HCT116 (cell line): Measurements from ENCODE around the gene FMOD. TPM values are rescaled to one million over a fixed set of nuclear protein-coding genes. Genes with fewer than 3 reads are reported as not detected.

Experiments
- ATAC-seq: fragments of 200-7000 bp; cut with Tn5 transposase; 2 replicates; pipeline ENCODE4 v1.9.1; 2020; ENCODE audit warnings: mild to moderate bottlenecking, moderate library complexity
- BruUV-seq: library from RNA; stranded (reverse); fragments of 400-500 nt; replicated peaks from 2 replicates; lab custom pipeline; 2021; lab: Mats Ljungman, UMichigan
- CTCF ChIA-PET: fragments of 300-600 bp; sonication (Branson Sonifier 250); formaldehyde crosslinking; loops from one replicate; lab custom pipeline; 2021; ENCODE audit warnings: antibody characterized with exemption; lab: Charles Lee
- POLR2A ChIA-PET: fragments of 300-600, 350-600 bp; sonication (Branson Sonifier 250); formaldehyde crosslinking; loops from one replicate; lab custom pipeline; 2021; ENCODE audit warnings: antibody characterized with exemption; lab: Charles Lee
- RAD21 ChIA-PET, 2 experiments: fragments of 300-600 bp; sonication (Branson Sonifier 250); formaldehyde crosslinking; loops; one replicate each; lab custom pipeline; 2023; ENCODE audit warnings: low total read pairs in 2 of 2; ENCODE audit not compliant: uncharacterized antibody in 2 of 2, unreplicated experiment in 2 of 2, low non-redundant PET in 1 of 2; lab: Charles Lee
- DNase-seq: peaks from one replicate; pipeline ENCODE4 v3.0.0-alpha.2; 2010; ENCODE audit warnings: low read depth, low spot score
- H2AFZ ChIP-seq: fragments of 200-600 bp; shearing (Covaris generic), sonication (generic); 2 replicates; pipeline ENCODE4 v1.6.1; 2017; ENCODE audit warnings: low read depth, mixed run types, mixed read lengths, antibody characterized with exemption, low read length; ENCODE audit not compliant: poor library complexity, severe bottlenecking
- H3K27ac ChIP-seq: 2 replicates; pipeline ENCODE4 v1.5.1; 2012; ENCODE audit warnings: low read depth, low read length
- H3K27me3 ChIP-seq: fragments of 200-600 bp; sonication (generic); 2 replicates; pipeline ENCODE4 v1.6.1; 2016; ENCODE audit warnings: mixed run types, low read length, mixed read lengths; ENCODE audit not compliant: insufficient read depth
- H3K36me3 ChIP-seq, 2 experiments: fragments of 200-500 bp in 1 of 2; fragments of 200-600 bp in 1 of 2; sonication (Bioruptor generic) in 1 of 2; sonication (generic) in 1 of 2; 2 replicates each; pipeline versions ENCODE4 v1.5.1 to v1.6.1; 2014 to 2016; ENCODE audit warnings: low read length in 2 of 2, inconsistent platforms in 1 of 2, mixed read lengths in 1 of 2, mixed run types in 1 of 2; ENCODE audit not compliant: insufficient read depth in 2 of 2, control insufficient read depth in 1 of 2
- H3K4me1 ChIP-seq, 2 experiments: fragments of 200-600 bp in 1 of 2; sonication (generic) in 1 of 2; 2 replicates each; pipeline versions ENCODE4 v1.5.1 to v1.6.1; 2012 to 2017; ENCODE audit warnings: low read length in 2 of 2, inconsistent platforms in 1 of 2, mild to moderate bottlenecking in 1 of 2, mixed read lengths in 1 of 2, mixed run types in 1 of 2, moderate library complexity in 1 of 2; ENCODE audit not compliant: insufficient read depth in 2 of 2, control insufficient read depth in 1 of 2
- H3K4me2 ChIP-seq: fragments of 200-600 bp; sonication (generic); 2 replicates; pipeline ENCODE4 v1.6.1; 2017; ENCODE audit warnings: mixed run types, low read length, mixed read lengths
- H3K4me3 ChIP-seq, 2 experiments: fragments of 200-600 bp in 1 of 2; sonication (generic) in 1 of 2; replicated peaks in 1 of 2; 2 replicates each; pipeline ENCODE4 v1.5.1; 2011 to 2016; ENCODE audit warnings: low read length in 2 of 2, control low read depth in 1 of 2, low read depth in 1 of 2, mild to moderate bottlenecking in 1 of 2, mixed read lengths in 1 of 2, mixed run types in 1 of 2
- H3K79me2 ChIP-seq: fragments of 200-600 bp; sonication (generic); 2 replicates; pipeline ENCODE4 v1.6.1; 2017; ENCODE audit warnings: mild to moderate bottlenecking, mixed run types, low read length, moderate library complexity, mixed read lengths; ENCODE audit not compliant: insufficient read depth
- H3K9ac ChIP-seq: fragments of 200-600 bp; sonication (generic); 2 replicates; pipeline ENCODE4 v1.6.1; 2016; ENCODE audit warnings: low read length, mixed read lengths
- H3K9me2 ChIP-seq: fragments of 200-600 bp; sonication (generic), shearing (Covaris generic); 2 replicates; pipeline ENCODE4 v1.6.1; 2017; ENCODE audit warnings: mixed run types, mild to moderate bottlenecking, moderate library complexity; ENCODE audit not compliant: insufficient read depth
- H3K9me3 ChIP-seq, 2 experiments: fragments of 200-500 bp in 1 of 2; fragments of 200-600 bp in 1 of 2; sonication (Bioruptor generic) in 1 of 2; sonication (generic) in 1 of 2; 2 replicates each; pipeline ENCODE4 v1.6.1; 2014 to 2017; ENCODE audit warnings: low read length in 2 of 2, mixed read lengths in 2 of 2, inconsistent platforms in 1 of 2, low read depth in 1 of 2, mild to moderate bottlenecking in 1 of 2, mixed run types in 1 of 2, moderate library complexity in 1 of 2; ENCODE audit not compliant: control insufficient read depth in 1 of 2, insufficient read depth in 1 of 2
- H4K20me1 ChIP-seq: fragments of 200-600 bp; sonication (generic), shearing (Covaris generic); 2 replicates; pipeline ENCODE4 v1.6.1; 2017; ENCODE audit warnings: mixed run types, mild to moderate bottlenecking, moderate library complexity; ENCODE audit not compliant: insufficient read depth
- ATF3 ChIP-seq: IDR thresholded peaks from 2 replicates; pipeline ENCODE4 v1.6.1; 2012
- CBX3 ChIP-seq: IDR thresholded peaks from 2 replicates; pipeline ENCODE4 v1.6.1; 2012; ENCODE audit warnings: low read depth
- EGR1 ChIP-seq: IDR thresholded peaks from 2 replicates; pipeline ENCODE4 v1.6.1; 2012; ENCODE audit warnings: low read depth
- ELF1 ChIP-seq: IDR thresholded peaks from 2 replicates; pipeline ENCODE4 v1.6.1; 2012; ENCODE audit warnings: low read depth, borderline replicate concordance
- EZH2 ChIP-seq: fragments of 200-600 bp; sonication (generic); IDR thresholded peaks from 2 replicates; pipeline ENCODE4 v1.6.1; 2017; ENCODE audit warnings: antibody characterized with exemption, mixed run types
- MAX ChIP-seq: IDR thresholded peaks from 2 replicates; pipeline ENCODE4 v1.6.1; 2012
- POLR2AphosphoS5 ChIP-seq: IDR thresholded peaks from 2 replicates; pipeline ENCODE4 v1.6.1; 2011; ENCODE audit warnings: mild to moderate bottlenecking, low read depth, low read length, moderate library complexity
- RAD21 ChIP-seq: IDR thresholded peaks from 2 replicates; pipeline ENCODE4 v1.6.1; 2012; ENCODE audit warnings: low read depth, mild to moderate bottlenecking
- REST ChIP-seq: IDR thresholded peaks from 2 replicates; pipeline ENCODE4 v1.6.1; 2012; ENCODE audit warnings: low read depth
- SRF ChIP-seq: IDR thresholded peaks from 2 replicates; pipeline ENCODE4 v1.6.1; 2012; ENCODE audit warnings: low read depth
- TCF7L2 ChIP-seq: IDR thresholded peaks from 2 replicates; pipeline ENCODE4 v1.7.0; 2011; ENCODE audit warnings: borderline replicate concordance, inconsistent platforms; ENCODE audit not compliant: insufficient read depth, insufficient read length; ENCODE audit errors: extremely low read depth
- ZBTB33 ChIP-seq: IDR thresholded peaks from 2 replicates; pipeline ENCODE4 v1.6.1; 2011; ENCODE audit warnings: mild to moderate bottlenecking, low read length, moderate library complexity; ENCODE audit not compliant: insufficient replicate concordance; ENCODE audit errors: extremely low read depth
- ZFX ChIP-seq: fragments of 450-650 bp; IDR thresholded peaks from 2 replicates; pipeline ENCODE4 v1.6.1; 2017
- ZNF274 ChIP-seq: fragments of 200-500 bp; sonication (Bioruptor generic); IDR thresholded peaks from 2 replicates; pipeline ENCODE4 v1.6.1; 2014; ENCODE audit warnings: mild to moderate bottlenecking, low read depth, low read length, inconsistent platforms
- intact Hi-C: fragments of 100-400 bp; cut with micrococcal nuclease; formaldehyde crosslinking; loops from 2 replicates; pipeline ENCODE4 v1.10.0; 2022
- total RNA-seq: library from RNA; stranded (reverse); gene quantifications from one replicate; pipeline ENCODE4 v1.2.1, GENCODE V29; 2021; ENCODE audit not compliant: unreplicated experiment

The FMOD gene
- total RNA-seq, 1 experiment from 2014 or later: not detected

GRCh38 chr1:203324105-203325025 lies 26.6 kb downstream of the FMOD start:
- ChIA-PET CTCF (interaction anchor here (0.7 to 2.1 kb wide), 3 partner anchors 52 to 163 kb away, joined by 3 to 7 read pairs (median 4); no protein-coding TSS in a partner anchor), POLR2A (interaction anchor here (4.3 kb wide), 1 partner anchor 16 kb away, joined by 15 read pairs; no protein-coding TSS in a partner anchor)
- Histone ChIP-seq H3K79me2 (no peaks in the 10 kb centered on the region), H3K4me1 (peaks cover 11 to 18% of the 10 kb centered on the region in 2 experiments; a peak in 3 of 4 replicates)
- no TSS peak for BruUV-seq
- DNase-seq: no peak
- TF ChIP-seq ZFX: no peak
- TF ChIP-seq EZH2: no peak
- TF ChIP-seq RAD21: no peak
- no peak for TF ChIP-seq POLR2AphosphoS5
- no peak for TF ChIP-seq MAX
- TF ChIP-seq ZBTB33: no peak
- no peak for TF ChIP-seq ELF1
- no peak for TF ChIP-seq EGR1
- TF ChIP-seq SRF: no peak
- no peak for TF ChIP-seq ZNF274
- TF ChIP-seq REST: no peak
- TF ChIP-seq TCF7L2: no peak
- no peak for TF ChIP-seq CBX3
- no peak for TF ChIP-seq ATF3
- TF ChIP-seq, all 23 proteins: peak for 0
- no peak overlapping the region for H3K4me2 ChIP-seq
- no peak for ATAC-seq
- H3K4me3 ChIP-seq: no peak overlapping the region
- H2AFZ ChIP-seq: no peak overlapping the region
- no peaks in the 10 kb centered on the region for H4K20me1 ChIP-seq
- H3K36me3 ChIP-seq: no peaks in the 10 kb centered on the region
- H3K9me3 ChIP-seq: no peaks in the 10 kb centered on the region
- no peak overlapping the region for H3K9ac ChIP-seq
- no peak overlapping the region for H3K27ac ChIP-seq
- H3K27me3 ChIP-seq: peaks cover 12% of the 10 kb centered on the region; the same call in 1 of the 2 replicates
- intact Hi-C loops: no loop called here
- RAD21 ChIA-PET: no interaction called here
- H3K9me2 ChIP-seq: no peaks in the 10 kb centered on the region
